ENCODE data around the gene OGT. TPM values are rescaled to one million over a fixed set of nuclear protein-coding genes. Genes with fewer than 3 reads are reported as not detected.

The OGT gene
- total RNA-seq, 2 donors from 2014 or later = 362 to 427 TPM

- DNase-seq (ENCODE audit: low spot score in 2 of 2) = no peak
- no peak for ATAC-seq
- peaks cover 34 to 47% of the 10 kb centered on the region in 2 donors for H3K36me3 Mint-ChIP-seq
- peak overlapping the region; percentile 98 to 100 for H3K27ac Mint-ChIP-seq
- peaks cover 0 to 7% of the 10 kb centered on the region in 2 donors for H3K9me3 Mint-ChIP-seq
These were observed 579 bp downstream of the OGT start for GRCh38 chrX:71533516-71533850.

GRCh38 chrX:71533851-71534561 lies 1.1 kb downstream of the OGT start:
- H3K27ac Mint-ChIP-seq = peak overlapping the region; percentile 98 to 100
- ATAC-seq = peak; percentile 21 to 26
- H3K9me3 Mint-ChIP-seq = peaks cover 0 to 7% of the 10 kb centered on the region in 2 donors
- peak; percentile 50 to 64 for DNase-seq (ENCODE audit: low spot score in 2 of 2)
- peaks cover 34 to 48% of the 10 kb centered on the region in 2 donors for H3K36me3 Mint-ChIP-seq

- Mint-ChIP-seq H3K36me3 (peaks cover 34 to 50% of the 10 kb centered on the region in 2 donors), H3K27ac (peak overlapping the region; percentile 98 to 100), H3K9me3 (no peaks in the 10 kb centered on the region)
- ATAC-seq (no peak), DNase-seq (ENCODE audit: low spot score in 2 of 2) (no peak)
These were observed 2.1 kb downstream of the OGT start for GRCh38 chrX:71534773-71535544.

- peaks cover 34 to 54% of the 10 kb centered on the region in 2 donors for H3K36me3 Mint-ChIP-seq
- H3K27ac Mint-ChIP-seq = peak overlapping the region; percentile 92 to 96
- no peaks in the 10 kb centered on the region for H3K9me3 Mint-ChIP-seq
- DNase-seq (ENCODE audit: low spot score in 2 of 2) (no peak), ATAC-seq (peak; percentile 4 to 9)
These were observed 3.4 kb downstream of the OGT start for GRCh38 chrX:71536285-71536684.

- ATAC-seq (no peak), DNase-seq (ENCODE audit: low spot score in 2 of 2) (no peak)
- no peaks in the 10 kb centered on the region for H3K9me3 Mint-ChIP-seq
- peaks cover 34 to 67% of the 10 kb centered on the region in 2 donors for H3K36me3 Mint-ChIP-seq
- H3K27ac Mint-ChIP-seq = peak overlapping the region; percentile 92 to 96
These were observed 4.8 kb downstream of the OGT start for GRCh38 chrX:71537743-71538142.

GRCh38 chrX:71540801-71541200 lies 7.9 kb downstream of the OGT start:
- DNase-seq (ENCODE audit: low spot score in 2 of 2) (no peak), ATAC-seq (peak; percentile 21 to 43)
- Mint-ChIP-seq H3K36me3 (peaks cover 9 to 47% of the 10 kb centered on the region in 2 donors), H3K9me3 (no peaks in the 10 kb centered on the region), H3K27ac (peak overlapping the region; percentile 94 to 98)

- no peak for DNase-seq (ENCODE audit: low spot score in 2 of 2)
- Mint-ChIP-seq H3K27ac (peak overlapping the region; percentile 94 to 98), H3K36me3 (peaks cover 5 to 41% of the 10 kb centered on the region in 2 donors), H3K9me3 (no peaks in the 10 kb centered on the region)
- ATAC-seq = peak; percentile 65 to 67
These were observed 8.5 kb downstream of the OGT start for GRCh38 chrX:71541210-71542022.

- H3K27ac Mint-ChIP-seq = peak overlapping the region; percentile 94 to 98
- no peaks in the 10 kb centered on the region for H3K9me3 Mint-ChIP-seq
- ATAC-seq (no peak), DNase-seq (ENCODE audit: low spot score in 2 of 2) (no peak)
- H3K36me3 Mint-ChIP-seq = peaks cover 6 to 41% of the 10 kb centered on the region in 2 donors
These were observed 9.5 kb downstream of the OGT start for GRCh38 chrX:71542411-71542810.

GRCh38 chrX:71542825-71543224 lies 9.9 kb downstream of the OGT start:
- ATAC-seq (peak in 1 of 2 donors; percentile 45), DNase-seq (ENCODE audit: low spot score in 2 of 2) (no peak)
- no peaks in the 10 kb centered on the region for H3K9me3 Mint-ChIP-seq
- H3K27ac Mint-ChIP-seq = peak overlapping the region; percentile 94 to 98
- H3K36me3 Mint-ChIP-seq = peaks cover 6 to 42% of the 10 kb centered on the region in 2 donors

GRCh38 chrX:71543316-71543715 lies 10.4 kb downstream of the OGT start:
- DNase-seq (ENCODE audit: low spot score in 2 of 2) (no peak), ATAC-seq (peak; percentile 56)
- Mint-ChIP-seq H3K9me3 (no peaks in the 10 kb centered on the region), H3K36me3 (peaks cover 6 to 47% of the 10 kb centered on the region in 2 donors), H3K27ac (peak overlapping the region; percentile 94 to 98)

GRCh38 chrX:71545364-71545763 lies 12.5 kb downstream of the OGT start:
- ATAC-seq = no peak
- no peaks in the 10 kb centered on the region for H3K9me3 Mint-ChIP-seq
- peak overlapping the region in 1 of 2 donors; percentile 98 for H3K27ac Mint-ChIP-seq
- DNase-seq (ENCODE audit: low spot score in 2 of 2) = no peak
- H3K36me3 Mint-ChIP-seq = peaks cover 6 to 38% of the 10 kb centered on the region in 2 donors

GRCh38 chrX:71546879-71547278 lies 14.0 kb downstream of the OGT start:
- Mint-ChIP-seq H3K36me3 (peaks cover 6 to 38% of the 10 kb centered on the region in 2 donors), H3K27ac (peak overlapping the region in 1 of 2 donors; percentile 44), H3K9me3 (no peaks in the 10 kb centered on the region)
- no peak for ATAC-seq
- DNase-seq (ENCODE audit: low spot score in 2 of 2) = no peak

GRCh38 chrX:71547339-71547738 lies 14.4 kb downstream of the OGT start:
- DNase-seq (ENCODE audit: low spot score in 2 of 2) (no peak), ATAC-seq (no peak)
- peaks cover 6 to 33% of the 10 kb centered on the region in 2 donors for H3K36me3 Mint-ChIP-seq
- no peaks in the 10 kb centered on the region for H3K9me3 Mint-ChIP-seq
- peak overlapping the region in 1 of 2 donors; percentile 44 for H3K27ac Mint-ChIP-seq

GRCh38 chrX:71549986-71550385 lies 17.1 kb downstream of the OGT start:
- ATAC-seq = no peak
- H3K9me3 Mint-ChIP-seq = no peaks in the 10 kb centered on the region
- H3K27ac Mint-ChIP-seq = peak overlapping the region in 1 of 2 donors; percentile 65
- H3K36me3 Mint-ChIP-seq = peaks cover 6 to 23% of the 10 kb centered on the region in 2 donors
- no peak for DNase-seq (ENCODE audit: low spot score in 2 of 2)

GRCh38 chrX:71550578-71550977 lies 17.7 kb downstream of the OGT start:
- Mint-ChIP-seq H3K36me3 (peaks cover 7 to 23% of the 10 kb centered on the region in 2 donors), H3K27ac (peak overlapping the region in 1 of 2 donors; percentile 29), H3K9me3 (no peaks in the 10 kb centered on the region)
- no peak for DNase-seq (ENCODE audit: low spot score in 2 of 2)
- ATAC-seq = peak in 1 of 2 donors; percentile 27

- Mint-ChIP-seq H3K36me3 (peaks cover 9 to 14% of the 10 kb centered on the region in 2 donors), H3K27ac (peak overlapping the region; percentile 27 to 63), H3K9me3 (no peaks in the 10 kb centered on the region)
- no peak for DNase-seq (ENCODE audit: low spot score in 2 of 2)
- no peak for ATAC-seq
These were observed 23.1 kb downstream of the OGT start for GRCh38 chrX:71556036-71556435.

- H3K9me3 Mint-ChIP-seq = no peaks in the 10 kb centered on the region
- H3K36me3 Mint-ChIP-seq = peaks cover 18 to 19% of the 10 kb centered on the region in 2 donors
- ATAC-seq (no peak), DNase-seq (ENCODE audit: low spot score in 2 of 2) (no peak)
- H3K27ac Mint-ChIP-seq = no peak overlapping the region
These were observed 26.0 kb downstream of the OGT start for GRCh38 chrX:71558920-71559319.
